Type B pancreatic cell (in vitro differentiated cells): ENCODE measurements around the gene GUCY1A2. TPM values are rescaled to one million over a fixed set of nuclear protein-coding genes. Genes with fewer than 3 reads are reported as not detected.

Experiments
- DNase-seq: peaks from one replicate; pipeline ENCODE4 v3.0.0; 2021; ENCODE audit warnings: mixed read lengths; ENCODE audit not compliant: unreplicated experiment; ENCODE audit errors: extremely low spot score
- H3K27ac Mint-ChIP-seq: 2 replicates; pipeline ENCODE4 v1.8.0; 2021; ENCODE audit warnings: mild to moderate bottlenecking, mixed read lengths
- H3K27me3 Mint-ChIP-seq: 2 replicates; pipeline ENCODE4 v1.8.0; 2021; ENCODE audit warnings: mixed read lengths
- H3K36me3 Mint-ChIP-seq: 2 replicates; pipeline ENCODE4 v1.8.0; 2021; ENCODE audit warnings: mixed read lengths
- H3K4me1 Mint-ChIP-seq: one replicate; pipeline ENCODE4 v1.8.0; 2021; ENCODE audit warnings: mixed read lengths; ENCODE audit not compliant: unreplicated experiment
- H3K4me3 Mint-ChIP-seq: 2 replicates; pipeline ENCODE4 v1.8.0; 2021; ENCODE audit warnings: mild to moderate bottlenecking, mixed read lengths
- H3K9me3 Mint-ChIP-seq: 2 replicates; pipeline ENCODE4 v1.8.0; 2021; ENCODE audit warnings: mixed read lengths
- CTCF ChIP-seq: fragments of 200-600 bp; sonication (generic); conservative IDR thresholded peaks from 2 replicates; pipeline ENCODE4 v1.5.0; 2021; ENCODE audit warnings: antibody characterized with exemption, mild to moderate bottlenecking
- total RNA-seq: library from RNA; stranded (reverse); gene quantifications from 2 replicates; pipeline ENCODE4 v1.2.1, GENCODE V29; 2021; ENCODE audit warnings: low replicate concordance

The GUCY1A2 gene
- total RNA-seq, 1 donor from 2014 or later = 13.2 TPM

GRCh38 chr11:107011977-107012376, 6.3 kb downstream of the GUCY1A2 start:
- H3K4me1 Mint-ChIP-seq = peaks cover under 1% of the 10 kb centered on the region
- H3K36me3 Mint-ChIP-seq = peaks cover 3% of the 10 kb centered on the region
- DNase-seq = no peak
- H3K27ac Mint-ChIP-seq = no peak overlapping the region
- no peak for TF ChIP-seq CTCF
- no peak overlapping the region for H3K4me3 Mint-ChIP-seq
- H3K9me3 Mint-ChIP-seq = no peaks in the 10 kb centered on the region
- H3K27me3 Mint-ChIP-seq = peaks cover 12% of the 10 kb centered on the region

GRCh38 chr11:107009190-107009589, 9.1 kb downstream of the GUCY1A2 start:
- Mint-ChIP-seq H3K4me1 (no peaks in the 10 kb centered on the region), H3K9me3 (no peaks in the 10 kb centered on the region), H3K4me3 (no peak overlapping the region), H3K27ac (no peak overlapping the region), H3K27me3 (no peaks in the 10 kb centered on the region), H3K36me3 (peaks cover 3% of the 10 kb centered on the region)
- no peak for TF ChIP-seq CTCF
- DNase-seq = no peak

- Mint-ChIP-seq H3K4me3 (no peak overlapping the region), H3K4me1 (no peaks in the 10 kb centered on the region), H3K27me3 (no peaks in the 10 kb centered on the region), H3K9me3 (no peaks in the 10 kb centered on the region), H3K36me3 (peaks cover 3% of the 10 kb centered on the region), H3K27ac (no peak overlapping the region)
- DNase-seq = no peak
- TF ChIP-seq CTCF = no peak
Measured at GRCh38 chr11:107006076-107006833, 12.0 kb downstream of the GUCY1A2 start.

- no peaks in the 10 kb centered on the region for H3K9me3 Mint-ChIP-seq
- TF ChIP-seq CTCF = no peak
- no peaks in the 10 kb centered on the region for H3K27me3 Mint-ChIP-seq
- no peaks in the 10 kb centered on the region for H3K36me3 Mint-ChIP-seq
- no peak overlapping the region for H3K4me3 Mint-ChIP-seq
- no peak for DNase-seq
- H3K4me1 Mint-ChIP-seq = no peaks in the 10 kb centered on the region
- no peak overlapping the region for H3K27ac Mint-ChIP-seq
Measured at GRCh38 chr11:106999196-106999595, 19.1 kb downstream of the GUCY1A2 start.

GRCh38 chr11:106998916-106999188, 19.4 kb downstream of the GUCY1A2 start:
- TF ChIP-seq CTCF = no peak
- H3K27ac Mint-ChIP-seq = no peak overlapping the region
- H3K27me3 Mint-ChIP-seq = no peaks in the 10 kb centered on the region
- no peak for DNase-seq
- no peaks in the 10 kb centered on the region for H3K9me3 Mint-ChIP-seq
- no peaks in the 10 kb centered on the region for H3K36me3 Mint-ChIP-seq
- H3K4me1 Mint-ChIP-seq = no peaks in the 10 kb centered on the region
- H3K4me3 Mint-ChIP-seq = no peak overlapping the region
